Tibial nerve (tissue), 3 donors: ENCODE results near the gene ZNF646.

Experiments
- POLR2A ChIP-seq, 2 donors: fragments of 450-650 bp; IDR thresholded peaks; one replicate each; pipeline ENCODE4 v1.6.1; 2017; ENCODE audit warnings: antibody characterized with exemption in 2 of 2, mild to moderate bottlenecking in 2 of 2, moderate library complexity in 2 of 2
- TF ChIP-seq, protein P1 (sequence below), 5 experiments: fragments of 200-600 bp in 3 of 5; fragments of 450-650 bp in 2 of 5; sonication (generic) in 3 of 5; IDR thresholded peaks; one replicate each; pipeline ENCODE4 v1.5.1; 2016 to 2019; ENCODE audit warnings: antibody characterized with exemption in 5 of 5, mild to moderate bottlenecking in 3 of 5, moderate library complexity in 2 of 5

DNA sequence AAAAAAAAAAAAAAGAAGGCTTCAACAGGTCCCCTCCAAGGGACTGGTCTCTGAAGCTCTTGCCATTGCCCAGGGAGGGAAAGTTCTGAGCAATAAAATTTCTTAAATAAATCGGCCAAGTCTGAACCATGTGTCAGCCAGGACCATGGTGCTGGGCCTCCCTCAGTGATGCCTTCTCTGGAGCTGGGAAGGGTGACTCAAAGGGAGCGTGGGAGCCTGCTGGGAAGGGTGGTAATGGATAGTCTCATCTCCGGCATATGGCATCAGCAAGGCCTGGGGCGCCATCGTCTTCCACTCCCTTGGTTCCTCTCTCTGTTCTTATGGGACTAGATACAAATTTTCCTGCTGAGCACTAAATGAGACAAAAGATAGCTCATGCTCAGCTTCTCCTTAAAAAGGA is 18.1 kb downstream of the ZNF646 start:
- TF ChIP-seq, protein P1, sequence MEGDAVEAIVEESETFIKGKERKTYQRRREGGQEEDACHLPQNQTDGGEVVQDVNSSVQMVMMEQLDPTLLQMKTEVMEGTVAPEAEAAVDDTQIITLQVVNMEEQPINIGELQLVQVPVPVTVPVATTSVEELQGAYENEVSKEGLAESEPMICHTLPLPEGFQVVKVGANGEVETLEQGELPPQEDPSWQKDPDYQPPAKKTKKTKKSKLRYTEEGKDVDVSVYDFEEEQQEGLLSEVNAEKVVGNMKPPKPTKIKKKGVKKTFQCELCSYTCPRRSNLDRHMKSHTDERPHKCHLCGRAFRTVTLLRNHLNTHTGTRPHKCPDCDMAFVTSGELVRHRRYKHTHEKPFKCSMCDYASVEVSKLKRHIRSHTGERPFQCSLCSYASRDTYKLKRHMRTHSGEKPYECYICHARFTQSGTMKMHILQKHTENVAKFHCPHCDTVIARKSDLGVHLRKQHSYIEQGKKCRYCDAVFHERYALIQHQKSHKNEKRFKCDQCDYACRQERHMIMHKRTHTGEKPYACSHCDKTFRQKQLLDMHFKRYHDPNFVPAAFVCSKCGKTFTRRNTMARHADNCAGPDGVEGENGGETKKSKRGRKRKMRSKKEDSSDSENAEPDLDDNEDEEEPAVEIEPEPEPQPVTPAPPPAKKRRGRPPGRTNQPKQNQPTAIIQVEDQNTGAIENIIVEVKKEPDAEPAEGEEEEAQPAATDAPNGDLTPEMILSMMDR (IDR thresholded peaks at IDR 0.05), result no peak
- TF ChIP-seq POLR2A (IDR thresholded peaks at IDR 0.05), result no peak
